Ishikawa (cell line): ENCODE data around the gene ST3GAL5.

Source experiments
- CEBPB ChIP-seq: IDR thresholded peaks from 2 replicates; pipeline ENCODE4 v1.6.1; 2012
- CREB1 ChIP-seq: IDR thresholded peaks from 2 replicates; pipeline ENCODE4 v1.6.1; 2012; ENCODE audit warnings: low read depth
- EGR1 ChIP-seq: IDR thresholded peaks from 2 replicates; pipeline ENCODE4 v1.6.1; 2012
- EP300 ChIP-seq: IDR thresholded peaks from 2 replicates; pipeline ENCODE4 v1.6.1; 2012; ENCODE audit warnings: borderline replicate concordance
- FOXM1 ChIP-seq: IDR thresholded peaks from 2 replicates; pipeline ENCODE4 v1.6.1; 2012; ENCODE audit warnings: low read depth, borderline replicate concordance
- NFIC ChIP-seq: IDR thresholded peaks from 2 replicates; pipeline ENCODE4 v1.6.1; 2012
- RAD21 ChIP-seq: IDR thresholded peaks from 2 replicates; pipeline ENCODE4 v1.6.1; 2012; ENCODE audit warnings: low read depth
- TAF1 ChIP-seq: IDR thresholded peaks from 2 replicates; pipeline ENCODE4 v1.6.1; 2012; ENCODE audit warnings: low read depth, mild to moderate bottlenecking
- TCF12 ChIP-seq: IDR thresholded peaks from 2 replicates; pipeline ENCODE4 v1.6.1; 2012; ENCODE audit warnings: low read depth
- TEAD4 ChIP-seq: IDR thresholded peaks from 2 replicates; pipeline ENCODE4 v1.6.1; 2012
- USF1 ChIP-seq: IDR thresholded peaks from 2 replicates; pipeline ENCODE4 v1.6.1; 2012
- YY1 ChIP-seq: IDR thresholded peaks from 2 replicates; pipeline ENCODE4 v1.6.1; 2012; ENCODE audit warnings: low read depth
- ZBTB7A ChIP-seq: IDR thresholded peaks from 2 replicates; pipeline ENCODE4 v1.6.1; 2012; ENCODE audit warnings: low read depth
- TF ChIP-seq, protein P1 (sequence below): IDR thresholded peaks from 2 replicates; pipeline ENCODE4 v1.6.1; 2012; ENCODE audit warnings: low read depth, mild to moderate bottlenecking
- TF ChIP-seq, protein P2 (sequence below): IDR thresholded peaks from 2 replicates; pipeline ENCODE4 v1.6.1; 2012

ST3GAL5 gene

GRCh38 chr2:85892216-85892944, 3.6 kb upstream of the ST3GAL5 start:
- TF ChIP-seq RAD21 (no peak), USF1 (no peak), TEAD4 (no peak), YY1 (no peak), EP300 (no peak), CREB1 (no peak), FOXM1 (no peak), TAF1 (no peak), ZBTB7A (no peak), CEBPB (no peak), TCF12 (no peak), NFIC (no peak), EGR1 (no peak)
- TF ChIP-seq, protein P1, sequence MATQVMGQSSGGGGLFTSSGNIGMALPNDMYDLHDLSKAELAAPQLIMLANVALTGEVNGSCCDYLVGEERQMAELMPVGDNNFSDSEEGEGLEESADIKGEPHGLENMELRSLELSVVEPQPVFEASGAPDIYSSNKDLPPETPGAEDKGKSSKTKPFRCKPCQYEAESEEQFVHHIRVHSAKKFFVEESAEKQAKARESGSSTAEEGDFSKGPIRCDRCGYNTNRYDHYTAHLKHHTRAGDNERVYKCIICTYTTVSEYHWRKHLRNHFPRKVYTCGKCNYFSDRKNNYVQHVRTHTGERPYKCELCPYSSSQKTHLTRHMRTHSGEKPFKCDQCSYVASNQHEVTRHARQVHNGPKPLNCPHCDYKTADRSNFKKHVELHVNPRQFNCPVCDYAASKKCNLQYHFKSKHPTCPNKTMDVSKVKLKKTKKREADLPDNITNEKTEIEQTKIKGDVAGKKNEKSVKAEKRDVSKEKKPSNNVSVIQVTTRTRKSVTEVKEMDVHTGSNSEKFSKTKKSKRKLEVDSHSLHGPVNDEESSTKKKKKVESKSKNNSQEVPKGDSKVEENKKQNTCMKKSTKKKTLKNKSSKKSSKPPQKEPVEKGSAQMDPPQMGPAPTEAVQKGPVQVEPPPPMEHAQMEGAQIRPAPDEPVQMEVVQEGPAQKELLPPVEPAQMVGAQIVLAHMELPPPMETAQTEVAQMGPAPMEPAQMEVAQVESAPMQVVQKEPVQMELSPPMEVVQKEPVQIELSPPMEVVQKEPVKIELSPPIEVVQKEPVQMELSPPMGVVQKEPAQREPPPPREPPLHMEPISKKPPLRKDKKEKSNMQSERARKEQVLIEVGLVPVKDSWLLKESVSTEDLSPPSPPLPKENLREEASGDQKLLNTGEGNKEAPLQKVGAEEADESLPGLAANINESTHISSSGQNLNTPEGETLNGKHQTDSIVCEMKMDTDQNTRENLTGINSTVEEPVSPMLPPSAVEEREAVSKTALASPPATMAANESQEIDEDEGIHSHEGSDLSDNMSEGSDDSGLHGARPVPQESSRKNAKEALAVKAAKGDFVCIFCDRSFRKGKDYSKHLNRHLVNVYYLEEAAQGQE, result no peak
- TF ChIP-seq, protein P2, sequence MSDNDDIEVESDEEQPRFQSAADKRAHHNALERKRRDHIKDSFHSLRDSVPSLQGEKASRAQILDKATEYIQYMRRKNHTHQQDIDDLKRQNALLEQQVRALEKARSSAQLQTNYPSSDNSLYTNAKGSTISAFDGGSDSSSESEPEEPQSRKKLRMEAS, result no peak

GRCh38 chr2:85890522-85891176, 1.9 kb upstream of the ST3GAL5 start:
- TF ChIP-seq FOXM1 (no peak), NFIC (no peak), CREB1 (no peak), EGR1 (no peak), USF1 (no peak), ZBTB7A (no peak), CEBPB (no peak), YY1 (no peak), TEAD4 (no peak), EP300 (no peak), TCF12 (no peak), TAF1 (no peak), RAD21 (no peak)
- TF ChIP-seq, protein P1, result no peak
- TF ChIP-seq, protein P2, result no peak

GRCh38 chr2:85889627-85890281, 964 bp upstream of the ST3GAL5 start:
- TF ChIP-seq NFIC, result no peak
- no peak for TF ChIP-seq RAD21
- TF ChIP-seq CEBPB, result no peak
- no peak for TF ChIP-seq FOXM1
- no peak for TF ChIP-seq TEAD4
- no peak for TF ChIP-seq EP300
- no peak for TF ChIP-seq YY1

DNA sequence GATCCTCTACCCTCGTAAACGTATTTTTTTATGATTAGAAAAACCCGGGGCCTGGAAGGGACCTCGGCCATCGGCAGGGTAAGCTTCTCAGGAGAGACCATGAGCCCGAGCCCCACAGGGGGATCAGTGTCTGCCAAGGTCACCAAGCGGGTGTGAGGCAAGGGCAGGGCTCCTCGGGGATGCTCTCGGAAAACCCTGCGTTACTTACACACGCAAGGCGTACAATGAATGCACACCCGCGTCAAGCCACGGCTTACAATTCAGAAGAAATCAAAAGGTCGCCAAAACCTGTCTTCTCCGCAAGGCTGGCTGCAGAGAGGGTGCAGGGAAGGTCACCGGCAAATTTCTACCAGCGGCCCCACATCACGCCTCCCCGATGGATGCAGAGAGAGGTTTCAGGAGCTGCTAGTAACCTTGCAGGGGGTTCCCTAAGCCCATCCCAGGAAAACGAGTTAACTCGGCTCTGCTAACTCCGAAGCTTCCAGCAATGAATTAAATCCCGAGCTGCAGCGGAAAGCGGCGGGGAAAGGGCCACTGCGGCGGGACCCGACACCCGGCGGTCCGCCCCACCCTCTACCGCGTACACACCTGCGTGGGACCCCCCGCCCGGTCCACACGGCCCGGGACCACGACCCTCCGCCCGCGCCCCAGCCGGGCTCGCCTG, 638 bp downstream of the ST3GAL5 start:
- TF ChIP-seq ZBTB7A (no peak), CEBPB (no peak), TAF1 (no peak), NFIC (no peak), EGR1 (no peak), TCF12 (no peak), CREB1 (no peak), RAD21 (no peak), YY1 (no peak), USF1 (no peak), EP300 (no peak), FOXM1 (no peak), TEAD4 (no peak)
- TF ChIP-seq, protein P2, result no peak
- TF ChIP-seq, protein P1, result no peak
